GM12878 (cell line): Measurements from ENCODE around the gene TBC1D26. TPM values are rescaled to one million over a fixed set of nuclear protein-coding genes. Genes with fewer than 3 reads are reported as not detected.
"Not testable (repeated sequence)": the region's sequence is repeated elsewhere in the genome, so short reads cannot be mapped to it uniquely, and the experiment has no call there.

ENCODE experiments used
- ATAC-seq: fragments of 200-7000 bp; cut with Tn5 transposase; 3 replicates; pipeline ENCODE4 v1.9.1; 2020; ENCODE audit warnings: mild to moderate bottlenecking, moderate library complexity
- BruUV-seq: library from RNA; stranded (reverse); fragments of 400-500 nt; replicated peaks from 2 replicates; lab custom pipeline; 2021; lab: Mats Ljungman, UMichigan
- CTCF ChIA-PET: fragments of 300-600 bp; sonication (Branson Sonifier 250); formaldehyde crosslinking; extraction: SDS; loops from one replicate; lab custom pipeline; 2021; ENCODE audit warnings: inconsistent platforms; lab: Yijun Ruan, JAX
- POLR2A ChIA-PET: fragments of 350-600 bp; formaldehyde crosslinking; extraction: SDS; loops from one replicate; lab custom pipeline; 2021; ENCODE audit warnings: inconsistent platforms; lab: Charles Lee
- RAD21 ChIA-PET: fragments of 300-600 bp; sonication (Branson Sonifier 250); formaldehyde crosslinking; loops from one replicate; lab custom pipeline; 2023; ENCODE audit warnings: antibody characterized with exemption; ENCODE audit not compliant: unreplicated experiment; lab: Charles Lee
- SMC1A ChIA-PET: fragments of 300-600 bp; sonication (Branson Sonifier 250); formaldehyde crosslinking; loops from one replicate; lab custom pipeline; 2023; ENCODE audit not compliant: unreplicated experiment, uncharacterized antibody; lab: Charles Lee
- DNase-seq: peaks from one replicate; pipeline ENCODE4 v3.0.0-alpha.2; 2011; ENCODE audit warnings: low read depth, low spot score
- FAIRE-seq: peaks from 3 replicates; lab custom pipeline; 2011; peaks lifted over from hg19 to GRCh38; lab: Jason Lieb, UNC
- H2AFZ ChIP-seq: 2 replicates; pipeline ENCODE4 v1.6.0; 2011; ENCODE audit warnings: low read depth, low read length, control low read depth; ENCODE audit not compliant: control insufficient read depth
- H3K27ac ChIP-seq: 2 replicates; pipeline ENCODE4 v1.5.1; 2011; ENCODE audit warnings: control low read depth; ENCODE audit not compliant: control insufficient read depth, insufficient read depth
- H3K27me3 ChIP-seq, 2 experiments: replicated peaks in 1 of 2; 2 replicates each; pipeline versions ENCODE4 v1.6.0 to v1.6.1; 2011; ENCODE audit warnings: low read length in 1 of 2; ENCODE audit not compliant: control insufficient read depth in 2 of 2, insufficient read depth in 2 of 2
- H3K36me3 ChIP-seq, 2 experiments: 2 replicates each; pipeline ENCODE4 v1.5.1; 2011; ENCODE audit warnings: low read length in 1 of 2; ENCODE audit not compliant: control insufficient read depth in 2 of 2, insufficient read depth in 2 of 2
- H3K4me1 ChIP-seq: 2 replicates; pipeline ENCODE4 v1.6.1; 2011; ENCODE audit warnings: mild to moderate bottlenecking, low read length, moderate library complexity, mixed read lengths; ENCODE audit not compliant: control insufficient read depth, insufficient read depth
- H3K4me2 ChIP-seq: 2 replicates; pipeline ENCODE4 v1.6.0; 2011; ENCODE audit warnings: control low read depth; ENCODE audit not compliant: control insufficient read depth, insufficient read depth
- H3K4me3 ChIP-seq: fragments of 200-600 bp; sonication (generic); 2 replicates; pipeline ENCODE4 v1.5.1; 2016
- H3K79me2 ChIP-seq: 2 replicates; pipeline ENCODE4 v1.6.0; 2011; ENCODE audit warnings: low read length; ENCODE audit not compliant: control insufficient read depth, insufficient read depth
- H3K9ac ChIP-seq: 2 replicates; pipeline ENCODE4 v1.8.0; 2011; ENCODE audit warnings: low read length, control low read depth, mixed read lengths; ENCODE audit not compliant: control insufficient read depth, insufficient read depth
- H3K9me3 ChIP-seq: replicated peaks from 3 replicates; pipeline ENCODE4 v1.5.1; 2011; ENCODE audit warnings: mild to moderate bottlenecking, low read length; ENCODE audit not compliant: control insufficient read depth, insufficient read depth
- H4K20me1 ChIP-seq: 2 replicates; pipeline ENCODE4 v1.6.0; 2011; ENCODE audit not compliant: control insufficient read depth, insufficient read depth
- WGBS: methylation state at CpG from one replicate; pipeline ENCODE4 v1.1.6; 2016; ENCODE audit warnings: low lambda C conversion rate; ENCODE audit not compliant: insufficient replicate concordance, insufficient coverage; ENCODE audit errors: missing lambda C conversion rate; 5-methylcytosine and 5-hydroxymethylcytosine counted together
- in situ Hi-C: fragments of 300-500 bp; cut with MboI; formaldehyde crosslinking; loops from 9 replicates; pipeline ENCODE4 v1.14.3; 2018; ENCODE audit warnings: mixed read lengths
- intact Hi-C: fragments of 100-400 bp; cut with micrococcal nuclease; formaldehyde crosslinking; loops from one replicate; pipeline ENCODE4 v1.14.2; 2022; ENCODE audit not compliant: unreplicated experiment
- polyA plus RNA-seq, 11 experiments: library from polyadenylated mRNA; depleted of rRNA in 4 of 11; unstranded in 6 of 11; stranded (reverse) in 5 of 11; fragments of >200 nt; fragmentation: Nextera tagmentation in 4 of 11; fragmentation: Illumina TruSeq in 1 of 11; extraction: Ambion mirVana in 4 of 11; extraction: Trizol in 1 of 11; gene quantifications; 1 replicate in 1 of 11; 2 replicates in 10 of 11; pipeline versions ENCODE4 v1.2.1 to v1.2.3, GENCODE V29; 2011 to 2016; ENCODE audit warnings: inconsistent platforms in 2 of 11, missing spikeins in 2 of 11, low read depth in 1 of 11
- total RNA-seq, 4 experiments: library from RNA; depleted of rRNA in 3 of 4; stranded (reverse); fragments of >200 nt in 3 of 4; fragmentation: Illumina TruSeq in 1 of 4; extraction: Trizol in 1 of 4; gene quantifications; 2 replicates each; pipeline versions ENCODE4 v1.2.1 to v1.2.3, GENCODE V29; 2013 to 2021

The TBC1D26 gene
- total and polyA plus RNA-seq, 10 of the 15 experiments (the other 5 are each of a cell fraction or from before 2014, with no cell fraction given) = 0.07 to 0.10 TPM; not detected in 8

GRCh38 chr17:15699937-15700336 lies 32.1 kb upstream of the TBC1D26 start:
- CTCF ChIA-PET, H3K36me3 ChIP-seq, H3K27ac ChIP-seq, H3K4me2 ChIP-seq, H3K27me3 ChIP-seq, POLR2A ChIA-PET, H3K9me3 ChIP-seq, FAIRE-seq, H3K79me2 ChIP-seq, RAD21 ChIA-PET, SMC1A ChIA-PET, H3K9ac ChIP-seq, intact Hi-C loops, DNase-seq, H3K4me1 ChIP-seq, in situ Hi-C loops, H4K20me1 ChIP-seq: not testable (repeated sequence)
- H3K4me3 ChIP-seq = peak overlapping the region; percentile 68; the same call in 1 of the 2 replicates
- BruUV-seq = TSS peak; percentile 93
- H2AFZ ChIP-seq = peak overlapping the region; percentile 92
- WGBS = 0% methylated on average over 2 of the region's 21 CpGs
- peak; percentile 22 for ATAC-seq

- H4K20me1 ChIP-seq, ATAC-seq, POLR2A ChIA-PET, H3K4me1 ChIP-seq, DNase-seq, H3K9ac ChIP-seq, BruUV-seq, H3K4me2 ChIP-seq, H3K4me3 ChIP-seq, in situ Hi-C loops, RAD21 ChIA-PET, H3K27ac ChIP-seq, H3K79me2 ChIP-seq, H2AFZ ChIP-seq, H3K9me3 ChIP-seq, SMC1A ChIA-PET, FAIRE-seq, H3K27me3 ChIP-seq, intact Hi-C loops, CTCF ChIA-PET: not testable (repeated sequence)
- WGBS = 99% methylated on average over 8 of the region's 33 CpGs
- H3K36me3 ChIP-seq = peaks cover 0 to 12% of the 10 kb centered on the region in 2 experiments; a peak in 2 of 4 replicates
These were observed 27.8 kb upstream of the TBC1D26 start for GRCh38 chr17:15704239-15704638.

GRCh38 chr17:15704813-15705212 lies 27.3 kb upstream of the TBC1D26 start:
- H3K27ac ChIP-seq, H3K4me3 ChIP-seq, RAD21 ChIA-PET, DNase-seq, CTCF ChIA-PET, H3K9me3 ChIP-seq, intact Hi-C loops, SMC1A ChIA-PET, FAIRE-seq, H3K4me1 ChIP-seq, H2AFZ ChIP-seq, H3K27me3 ChIP-seq, ATAC-seq, H4K20me1 ChIP-seq, in situ Hi-C loops, H3K4me2 ChIP-seq, POLR2A ChIA-PET, BruUV-seq, H3K79me2 ChIP-seq, H3K9ac ChIP-seq: not testable (repeated sequence)
- H3K36me3 ChIP-seq = peaks cover 0 to 12% of the 10 kb centered on the region in 2 experiments; a peak in 2 of 4 replicates
- WGBS = 97% methylated on average over 16 of the region's 32 CpGs

- in situ Hi-C loops, CTCF ChIA-PET, H3K4me1 ChIP-seq, H3K27ac ChIP-seq, H3K4me2 ChIP-seq, DNase-seq, H4K20me1 ChIP-seq, H3K27me3 ChIP-seq, H3K9ac ChIP-seq, intact Hi-C loops, FAIRE-seq, ATAC-seq, H3K79me2 ChIP-seq, H2AFZ ChIP-seq, POLR2A ChIA-PET, H3K4me3 ChIP-seq, SMC1A ChIA-PET, H3K9me3 ChIP-seq, BruUV-seq, RAD21 ChIA-PET: not testable (repeated sequence)
- H3K36me3 ChIP-seq = peaks cover 0 to 12% of the 10 kb centered on the region in 2 experiments; a peak in 2 of 4 replicates
- WGBS = 96% methylated on average over 3 of the region's 3 CpGs
These were observed 23.2 kb upstream of the TBC1D26 start for GRCh38 chr17:15708879-15709278.
